Effector CD8-positive, alpha-beta T cell (primary cell): ENCODE results near the gene PLXND1.
A peak's percentile ranks its signal among the peaks of the same experiment; 100 is the strongest.
"Not testable (repeated sequence)": the region's sequence is repeated elsewhere in the genome, so short reads cannot be mapped to it uniquely, and the experiment has no call there.

Source experiments
- DNase-seq: peaks from one replicate; lab custom pipeline; 2025; lab: John Stamatoyannopoulos, UW
- total RNA-seq, 4 experiments: gene quantifications; one replicate each; lab custom pipeline; 2026; lab: John Stamatoyannopoulos, UW

PLXND1 gene, protein sequence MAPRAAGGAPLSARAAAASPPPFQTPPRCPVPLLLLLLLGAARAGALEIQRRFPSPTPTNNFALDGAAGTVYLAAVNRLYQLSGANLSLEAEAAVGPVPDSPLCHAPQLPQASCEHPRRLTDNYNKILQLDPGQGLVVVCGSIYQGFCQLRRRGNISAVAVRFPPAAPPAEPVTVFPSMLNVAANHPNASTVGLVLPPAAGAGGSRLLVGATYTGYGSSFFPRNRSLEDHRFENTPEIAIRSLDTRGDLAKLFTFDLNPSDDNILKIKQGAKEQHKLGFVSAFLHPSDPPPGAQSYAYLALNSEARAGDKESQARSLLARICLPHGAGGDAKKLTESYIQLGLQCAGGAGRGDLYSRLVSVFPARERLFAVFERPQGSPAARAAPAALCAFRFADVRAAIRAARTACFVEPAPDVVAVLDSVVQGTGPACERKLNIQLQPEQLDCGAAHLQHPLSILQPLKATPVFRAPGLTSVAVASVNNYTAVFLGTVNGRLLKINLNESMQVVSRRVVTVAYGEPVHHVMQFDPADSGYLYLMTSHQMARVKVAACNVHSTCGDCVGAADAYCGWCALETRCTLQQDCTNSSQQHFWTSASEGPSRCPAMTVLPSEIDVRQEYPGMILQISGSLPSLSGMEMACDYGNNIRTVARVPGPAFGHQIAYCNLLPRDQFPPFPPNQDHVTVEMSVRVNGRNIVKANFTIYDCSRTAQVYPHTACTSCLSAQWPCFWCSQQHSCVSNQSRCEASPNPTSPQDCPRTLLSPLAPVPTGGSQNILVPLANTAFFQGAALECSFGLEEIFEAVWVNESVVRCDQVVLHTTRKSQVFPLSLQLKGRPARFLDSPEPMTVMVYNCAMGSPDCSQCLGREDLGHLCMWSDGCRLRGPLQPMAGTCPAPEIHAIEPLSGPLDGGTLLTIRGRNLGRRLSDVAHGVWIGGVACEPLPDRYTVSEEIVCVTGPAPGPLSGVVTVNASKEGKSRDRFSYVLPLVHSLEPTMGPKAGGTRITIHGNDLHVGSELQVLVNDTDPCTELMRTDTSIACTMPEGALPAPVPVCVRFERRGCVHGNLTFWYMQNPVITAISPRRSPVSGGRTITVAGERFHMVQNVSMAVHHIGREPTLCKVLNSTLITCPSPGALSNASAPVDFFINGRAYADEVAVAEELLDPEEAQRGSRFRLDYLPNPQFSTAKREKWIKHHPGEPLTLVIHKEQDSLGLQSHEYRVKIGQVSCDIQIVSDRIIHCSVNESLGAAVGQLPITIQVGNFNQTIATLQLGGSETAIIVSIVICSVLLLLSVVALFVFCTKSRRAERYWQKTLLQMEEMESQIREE (N-terminal part only)
- total RNA-seq = 12.7 to 118 (median 57.9) reads per million in 4 experiments

DNA sequence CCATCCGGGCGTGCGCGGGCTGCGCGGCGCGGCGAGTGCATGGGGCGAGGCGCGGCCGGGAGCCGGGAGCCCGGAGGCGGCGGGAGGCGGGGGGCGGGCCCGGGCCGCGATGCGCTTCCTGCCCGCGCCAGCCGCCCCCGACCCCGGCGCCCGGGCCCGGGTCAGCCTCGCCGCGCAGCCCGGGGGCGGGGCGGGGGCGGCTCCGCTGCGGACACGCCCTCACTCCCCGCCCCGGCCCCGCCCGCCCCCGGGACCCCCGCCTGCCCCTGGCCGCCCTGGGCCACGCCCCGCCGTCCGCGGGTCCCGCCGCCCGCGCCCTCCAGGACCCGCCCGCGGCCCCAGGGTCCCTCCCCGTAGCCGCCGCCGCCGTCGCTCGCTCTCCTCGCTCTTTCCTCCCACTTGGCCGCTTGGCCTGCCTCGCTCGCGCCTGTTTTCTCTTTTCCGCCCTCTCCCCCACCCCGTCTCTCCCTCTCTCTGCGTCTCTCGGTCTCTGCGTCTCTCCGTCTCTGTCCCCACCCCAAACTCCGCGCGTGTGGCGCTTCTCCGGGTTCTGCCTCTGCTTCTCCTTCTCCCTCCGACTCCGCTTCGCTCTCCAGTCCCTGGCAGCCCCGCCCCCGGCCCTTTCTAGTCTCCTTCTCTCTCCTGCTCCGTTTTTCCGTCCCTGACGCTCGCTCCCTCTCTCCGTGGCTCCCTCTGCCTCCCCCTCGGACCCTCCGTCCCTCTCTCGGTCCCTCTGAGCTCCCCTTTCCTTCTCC lies at the start of gene PLXND1:
Gene PLXND1 (minus strand): TSS at position 41 of the 755 bp plus-strand sequence. CDS start 37 bp downstream, at position 4.
- DNase-seq = peak; percentile 15

DNA sequence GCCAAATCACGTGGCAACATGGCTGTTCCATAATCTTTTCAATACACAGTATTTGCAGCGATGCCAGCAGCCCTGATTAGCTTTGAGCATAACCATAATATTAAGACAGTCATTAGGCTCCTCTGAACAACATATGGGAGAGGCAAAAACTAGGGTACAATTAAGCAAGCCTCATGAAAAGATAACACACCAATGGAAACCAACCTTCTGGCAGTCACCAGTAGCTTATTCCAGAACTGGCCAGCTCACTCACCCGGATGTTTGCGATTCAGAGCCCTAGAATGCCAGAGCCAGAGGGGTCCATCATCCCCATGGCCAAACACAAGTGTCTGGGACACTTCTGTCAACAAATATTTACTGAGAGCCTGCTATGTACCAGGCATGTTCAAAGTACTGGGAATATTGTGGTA lies 48.8 kb upstream of the PLXND1 start:
- no peak for DNase-seq

DNA sequence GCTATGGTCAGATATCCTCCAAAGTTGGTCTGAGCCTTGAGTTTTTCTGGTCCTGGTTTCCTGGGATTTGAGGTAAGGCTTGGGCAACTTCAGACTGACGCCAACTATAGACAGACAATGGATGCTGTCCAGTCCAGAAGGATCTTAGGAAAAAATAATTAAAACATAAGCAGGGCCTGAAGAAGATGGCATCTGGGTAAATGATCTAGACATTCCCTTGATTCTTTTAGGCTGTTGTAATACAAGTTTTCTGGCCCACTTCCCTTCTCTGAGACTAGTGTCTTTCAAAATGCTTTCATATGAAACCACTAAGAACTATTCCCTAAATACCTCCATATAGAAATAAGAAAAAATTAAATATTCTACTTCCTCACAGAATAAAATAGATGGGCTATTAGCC lies 47.7 kb upstream of the PLXND1 start:
- no peak for DNase-seq

DNA sequence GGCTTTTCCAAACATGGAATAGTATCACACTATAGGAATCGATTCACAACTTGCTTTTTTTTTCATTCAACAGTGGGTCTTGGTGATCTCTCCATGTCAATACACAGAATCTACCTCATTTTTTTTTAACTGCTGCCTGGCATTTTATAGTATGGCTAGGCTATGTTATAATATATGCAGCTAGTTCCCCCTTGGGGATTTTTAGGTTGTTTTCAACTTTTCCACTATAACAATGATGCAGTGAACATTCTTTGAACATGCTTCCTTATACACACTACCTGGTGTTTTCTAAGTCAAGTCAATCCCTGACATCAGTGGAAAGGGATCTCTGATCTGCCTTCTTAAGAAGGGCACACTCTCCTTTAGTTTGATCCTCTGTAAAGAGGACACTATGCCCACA lies 46.5 kb upstream of the PLXND1 start:
- no peak for DNase-seq

DNA sequence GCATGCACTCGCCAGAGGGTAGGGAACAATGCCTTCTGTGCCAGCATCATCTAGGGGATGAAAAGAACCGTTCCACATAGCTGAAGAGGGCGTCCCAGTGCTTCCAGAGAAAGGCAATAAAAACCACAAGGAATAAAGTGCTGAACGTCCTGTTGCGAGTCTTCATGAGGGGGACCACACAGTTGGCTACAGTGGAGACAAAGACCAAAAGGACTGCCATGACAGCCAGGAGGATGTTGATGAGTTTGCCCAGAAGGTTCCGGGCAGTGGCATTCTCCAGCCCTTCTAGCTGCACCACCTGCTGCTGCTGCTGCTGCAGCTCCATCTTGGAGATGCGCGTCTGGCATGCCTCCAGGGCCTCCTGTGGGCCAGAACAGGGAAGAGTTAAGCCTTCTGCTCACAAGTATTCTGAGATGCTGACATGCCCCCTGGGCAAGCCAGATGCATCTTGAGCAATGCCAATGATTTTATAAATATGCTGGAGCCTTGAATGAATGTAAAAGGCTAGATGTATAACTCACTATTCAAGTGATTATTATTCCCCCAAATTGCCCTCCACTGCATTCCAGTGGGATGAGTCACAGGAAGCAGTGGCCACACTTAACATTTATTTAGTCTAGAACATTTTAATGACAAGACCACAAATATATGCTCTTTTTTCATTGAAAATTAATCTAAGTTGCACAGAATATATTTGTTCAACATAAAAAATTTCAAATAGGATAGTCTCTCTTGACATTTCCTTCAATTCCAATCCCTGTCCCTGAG lies 45.1 kb upstream of the PLXND1 start:
- DNase-seq = no peak

DNA sequence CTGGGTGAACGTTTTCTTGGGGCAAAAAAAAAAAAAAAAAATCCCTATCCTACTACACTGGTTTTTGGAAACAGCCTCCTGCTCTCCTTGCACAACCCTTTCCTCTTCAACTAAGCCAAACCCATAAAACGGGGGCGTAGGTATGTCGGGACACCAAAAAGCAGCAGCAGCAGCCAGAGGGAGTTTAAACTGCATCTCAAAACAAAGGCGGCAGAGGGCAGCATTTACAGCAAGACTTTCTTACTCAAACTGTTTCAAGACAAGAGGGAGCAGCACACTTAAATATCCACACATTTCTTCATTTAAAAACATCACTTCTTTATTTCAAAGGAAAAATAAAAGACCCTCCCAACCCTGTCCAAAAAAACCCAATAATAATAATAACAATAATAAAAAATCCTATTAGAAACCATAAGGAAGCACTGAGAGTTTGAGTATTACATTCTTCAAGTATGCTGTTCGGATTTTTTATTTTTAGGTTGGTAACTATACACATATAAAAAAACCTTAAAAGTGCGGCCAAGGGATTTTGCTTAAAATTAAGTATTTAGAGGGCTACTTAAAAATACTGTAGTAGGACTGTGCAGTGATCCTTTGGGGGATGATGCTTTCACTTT lies 43.9 kb upstream of the PLXND1 start:
- DNase-seq = peak; percentile 30

DNA sequence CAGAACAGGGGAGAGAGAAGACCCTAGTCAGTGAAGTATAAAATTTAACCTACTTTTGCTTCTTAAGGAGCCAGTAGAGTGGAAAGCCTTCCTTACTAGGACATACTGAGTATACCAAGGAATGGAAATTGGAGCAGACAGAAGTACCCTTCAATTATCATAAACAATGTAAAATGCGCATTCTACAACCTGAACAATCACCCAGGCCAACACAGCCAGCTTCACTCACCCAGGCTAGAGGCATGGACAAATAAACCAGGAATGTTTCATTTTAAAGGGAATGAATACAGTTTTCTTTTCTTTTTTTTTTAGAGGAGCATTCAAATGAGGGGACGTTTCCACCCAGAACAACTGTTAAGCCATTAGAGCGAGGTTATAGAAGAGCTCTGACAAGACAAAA lies 41.9 kb upstream of the PLXND1 start:
- DNase-seq = no peak

DNA sequence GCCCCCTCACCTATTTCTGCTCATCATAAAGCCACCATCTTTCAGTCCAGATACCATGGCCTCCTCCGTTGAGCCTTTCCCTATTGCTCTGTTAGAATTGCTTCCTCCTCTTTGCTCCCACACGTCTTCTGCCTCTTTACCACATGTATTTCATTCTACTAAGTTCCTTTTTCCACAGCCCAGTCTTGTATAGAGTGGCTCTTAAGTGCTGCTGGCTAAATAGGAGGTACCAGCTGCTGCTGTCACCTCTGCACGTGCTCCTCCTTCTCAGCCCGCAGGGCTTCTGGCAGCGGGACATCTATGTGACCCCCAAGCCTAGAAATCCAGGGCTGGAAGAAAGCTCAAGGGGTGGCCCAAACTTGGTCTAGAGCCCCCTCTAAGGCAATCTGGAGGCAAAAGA lies 38.8 kb upstream of the PLXND1 start:
- DNase-seq = no peak

DNA sequence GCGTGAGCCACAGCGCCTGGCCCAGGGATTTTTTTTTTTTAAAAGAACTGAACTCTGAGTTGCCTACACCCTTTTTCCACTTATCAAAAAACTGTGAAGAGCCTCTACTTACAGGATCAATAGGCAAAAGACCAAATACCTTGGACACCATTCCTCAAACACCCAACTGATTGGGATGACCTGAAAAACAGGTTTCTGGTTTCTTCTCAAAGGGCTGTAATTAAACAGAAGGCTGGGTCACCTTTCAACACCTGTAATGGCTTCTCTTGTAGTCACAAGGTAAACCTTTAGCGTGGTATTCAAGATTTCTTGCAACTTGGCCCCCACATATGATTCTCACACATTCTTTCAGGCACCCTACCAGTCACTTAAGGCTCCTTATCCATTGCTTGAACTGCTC lies 38.4 kb upstream of the PLXND1 start:
- DNase-seq = no peak

DNA sequence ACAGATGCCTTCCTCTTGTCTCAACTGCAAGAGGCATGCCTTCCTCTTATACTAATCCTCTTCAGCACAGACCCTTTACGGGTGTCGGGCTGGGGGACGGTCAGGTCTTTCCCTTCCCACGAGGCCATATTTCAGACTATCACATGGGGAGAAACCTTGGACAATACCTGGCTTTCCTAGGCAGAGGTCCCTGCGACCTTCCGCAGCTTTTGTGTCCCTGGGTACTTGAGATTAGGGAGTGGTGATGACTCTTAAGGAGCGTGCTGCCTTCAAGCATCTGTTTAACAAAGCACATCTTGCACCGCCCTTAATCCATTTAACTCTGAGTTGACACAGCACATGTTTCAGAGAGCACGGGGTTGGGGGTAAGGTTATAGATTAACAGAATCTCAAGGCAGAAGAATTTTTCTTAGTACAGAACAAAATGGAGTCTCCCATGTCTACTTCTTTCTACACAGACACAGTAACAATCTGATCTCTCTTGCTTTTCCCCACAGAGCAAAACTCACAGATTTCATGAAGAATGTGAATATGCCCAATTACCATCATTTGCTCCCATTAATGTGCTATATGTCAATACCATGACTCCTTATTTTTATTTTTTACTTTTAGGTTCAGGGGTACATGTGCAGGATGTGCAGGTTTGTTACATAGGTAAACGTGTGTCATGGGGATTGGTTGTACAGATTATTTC lies 35.2 kb upstream of the PLXND1 start:
- not testable (repeated sequence) for DNase-seq

DNA sequence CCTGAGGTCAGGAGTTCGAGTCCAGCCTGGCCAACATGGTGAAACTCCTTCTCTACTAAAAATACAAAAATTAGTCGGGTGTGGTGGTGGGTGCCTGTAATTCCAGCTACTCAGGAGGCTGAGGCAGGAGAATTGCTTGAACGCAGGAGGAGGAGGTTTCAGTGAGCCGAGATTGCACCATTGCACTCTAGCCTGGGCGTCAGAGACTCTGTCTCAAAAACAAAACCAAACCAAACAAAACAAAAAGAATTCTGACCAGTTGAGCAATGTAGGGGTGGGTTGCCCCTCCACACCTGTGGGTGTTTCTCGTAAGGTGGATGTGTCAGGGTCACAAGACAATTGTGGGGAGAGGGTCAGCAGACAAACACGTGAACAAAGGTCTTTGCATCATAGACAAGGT lies 34.5 kb upstream of the PLXND1 start:
- DNase-seq = not testable (repeated sequence)

DNA sequence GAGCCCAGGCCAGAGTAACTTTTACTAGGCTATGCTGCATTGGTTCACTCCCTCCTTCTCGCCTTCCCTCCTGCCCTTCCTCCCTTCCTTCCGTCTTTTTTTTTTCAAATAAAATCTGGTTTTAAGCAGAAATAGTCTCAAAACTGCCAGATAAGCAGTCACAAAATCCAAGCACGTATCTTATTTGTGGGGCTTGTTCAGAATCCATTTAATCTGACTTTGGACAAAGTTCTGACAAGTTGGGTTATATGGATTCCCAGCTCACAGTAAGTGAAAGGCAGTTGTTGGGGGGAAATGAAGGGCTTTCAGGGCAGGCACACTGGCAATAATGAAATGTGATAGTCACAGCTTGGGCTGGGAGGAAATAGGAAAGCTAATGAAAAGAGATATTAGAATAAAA lies 32.0 kb upstream of the PLXND1 start:
- no peak for DNase-seq

DNA sequence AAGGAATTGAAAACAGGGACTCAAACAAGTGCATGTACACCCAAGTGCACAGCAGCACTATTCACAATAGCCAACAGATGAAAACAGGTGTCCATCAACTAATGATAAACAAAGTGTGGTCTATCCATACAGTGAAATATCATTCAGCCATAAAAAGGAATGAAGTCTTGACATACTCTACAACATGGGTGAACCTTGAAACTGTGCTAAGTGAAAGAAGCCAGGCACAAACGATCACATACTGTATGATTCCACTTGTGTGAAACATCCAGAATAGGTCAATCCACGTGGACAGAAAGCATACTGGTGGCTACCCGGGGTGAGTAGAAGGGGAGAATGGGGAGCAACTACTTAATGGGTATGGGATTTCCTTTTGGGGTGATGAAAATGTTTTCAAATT lies 29.6 kb upstream of the PLXND1 start:
- DNase-seq = no peak

DNA sequence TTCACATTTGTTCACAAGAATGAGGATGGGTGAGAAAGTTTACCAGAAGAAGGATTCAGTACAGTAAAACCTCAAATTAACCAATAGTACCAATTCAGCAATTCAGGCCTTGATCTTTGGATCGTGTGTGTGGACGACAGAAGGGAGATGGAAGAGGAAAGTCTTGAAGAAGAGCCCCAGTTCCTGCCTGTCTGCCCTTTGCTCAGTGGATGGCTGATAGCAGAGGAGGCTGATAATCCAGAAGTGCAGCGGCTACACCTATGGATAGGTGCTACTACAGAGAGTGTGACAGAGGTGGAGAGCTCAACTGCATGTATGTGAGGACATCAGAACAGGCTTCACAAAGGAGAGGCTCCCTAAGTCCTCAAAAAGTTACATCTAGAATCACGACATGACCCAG lies 29.2 kb upstream of the PLXND1 start:
- no peak for DNase-seq

DNA sequence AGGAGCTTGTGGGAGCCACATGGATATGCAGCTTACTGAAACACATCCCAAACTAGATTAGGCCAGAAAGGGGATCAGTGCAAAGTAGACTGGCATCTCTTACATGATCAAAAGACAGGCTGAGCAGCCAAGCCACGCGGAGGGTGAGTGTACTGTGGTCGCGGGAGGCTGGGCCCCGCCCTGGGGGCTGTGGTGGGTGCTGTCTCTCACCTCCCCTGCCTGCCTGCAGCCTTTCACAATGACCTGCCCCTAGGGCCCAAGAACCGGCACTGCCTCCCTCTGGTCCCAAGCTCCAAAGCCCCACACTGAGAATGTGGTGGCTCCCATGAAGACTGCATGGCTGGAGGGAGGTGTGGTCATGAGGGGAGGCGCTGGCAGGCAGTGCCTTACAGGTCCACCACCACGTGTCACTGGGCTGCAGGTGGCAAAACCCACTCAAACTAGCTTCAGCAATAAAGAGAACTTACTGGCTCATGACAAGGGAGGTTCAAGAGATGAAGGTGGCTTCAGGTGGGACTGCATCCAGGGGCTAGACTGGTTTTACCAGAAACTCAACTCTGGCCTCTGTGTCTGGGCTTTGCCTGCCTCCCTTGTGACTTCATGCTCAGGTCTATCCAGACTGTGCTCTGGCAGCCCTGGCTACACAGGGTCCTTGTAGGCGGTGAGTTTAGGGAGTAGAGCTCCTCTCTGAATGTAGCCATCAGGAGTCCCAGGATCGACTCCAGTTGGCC lies 27.4 kb upstream of the PLXND1 start:
- DNase-seq = no peak

DNA sequence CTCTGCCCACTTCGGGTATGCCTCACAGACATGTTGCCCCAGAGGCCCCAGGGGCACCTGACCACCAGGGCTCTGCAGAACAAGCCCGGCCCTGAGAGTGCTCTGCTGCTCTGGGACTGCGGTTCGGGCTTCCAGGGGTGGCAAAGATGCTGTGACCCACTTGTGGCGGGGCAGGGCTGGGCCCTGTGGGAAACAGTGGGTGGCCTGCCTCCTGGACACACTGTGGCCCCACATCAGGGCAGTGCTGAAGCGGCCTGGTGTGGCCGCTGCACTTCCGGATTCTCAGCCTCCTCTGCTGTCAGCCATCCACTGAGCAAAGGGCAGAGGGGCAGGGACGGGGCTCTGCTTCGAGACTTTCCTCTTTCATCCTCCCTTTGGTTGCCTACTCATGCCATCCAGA lies 26.5 kb upstream of the PLXND1 start:
- DNase-seq = no peak

DNA sequence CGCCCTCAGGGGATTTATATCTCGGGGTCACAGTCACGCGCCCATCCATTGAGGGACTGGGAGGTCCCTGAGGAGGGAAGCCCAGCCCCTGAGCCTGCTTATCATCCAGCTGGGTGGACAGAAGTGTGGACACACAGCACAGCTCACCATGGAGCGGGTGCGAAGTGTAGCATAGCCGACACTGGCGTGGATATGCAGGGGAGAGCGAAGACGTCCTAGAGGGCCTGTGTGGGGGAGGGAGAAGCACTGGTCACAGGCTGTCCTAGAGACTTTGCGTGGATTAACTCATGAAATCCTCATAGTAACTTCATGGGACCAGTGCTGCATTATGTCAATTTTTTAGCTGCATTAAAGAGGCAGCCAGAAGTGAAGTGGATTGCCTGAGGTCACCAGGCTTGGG lies 26.1 kb upstream of the PLXND1 start:
- DNase-seq = no peak

DNA sequence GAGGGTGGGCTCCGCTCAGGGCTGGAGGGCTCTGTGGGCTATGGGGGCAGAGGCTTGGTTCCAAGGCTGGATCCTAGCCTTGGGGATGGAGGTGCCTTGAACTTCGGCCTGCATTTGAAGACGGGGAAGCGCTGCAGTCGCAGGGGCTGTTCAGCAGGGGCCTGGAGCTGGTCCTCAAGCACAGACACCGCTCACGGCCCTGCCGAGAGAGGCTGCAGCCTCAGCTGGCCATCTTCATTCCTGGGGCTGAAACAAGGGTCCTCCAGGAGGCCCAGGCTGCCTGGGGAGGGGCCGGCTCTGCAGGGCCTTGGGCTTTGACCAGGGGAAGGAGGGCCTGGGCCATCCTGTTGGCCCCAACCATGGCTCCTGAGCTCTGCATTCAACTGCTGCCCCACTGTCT lies 25.6 kb upstream of the PLXND1 start:
- DNase-seq = no peak

DNA sequence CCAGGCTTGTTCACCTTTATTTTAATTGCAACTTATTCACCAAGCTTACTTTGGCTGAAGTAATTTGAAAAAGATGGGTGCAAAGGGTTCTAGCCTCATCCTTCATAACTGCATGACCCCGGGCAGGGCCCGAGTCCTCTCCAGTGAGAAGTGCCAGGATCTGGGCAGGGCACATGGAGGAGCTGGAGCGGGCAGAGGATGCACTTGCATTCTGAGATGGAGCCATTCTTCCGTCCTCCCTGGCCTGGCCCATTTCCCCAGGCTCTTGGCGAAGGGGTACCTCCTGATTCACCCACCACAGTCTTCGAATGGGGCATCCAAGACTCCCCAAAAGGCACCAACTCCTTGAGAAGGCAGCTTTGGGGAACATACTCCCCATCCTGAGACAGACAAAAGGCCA lies 22.5 kb upstream of the PLXND1 start:
- DNase-seq = no peak
